Stomach (tissue), 9 donors: ENCODE data around the gene BTG1. TPM values are rescaled to one million over a fixed set of nuclear protein-coding genes. Genes with fewer than 3 reads are reported as not detected.

Experiments
- DNase-seq, 2 donors: peaks; one replicate each; pipeline versions ENCODE4 v3.0.0 to v3.0.0-alpha.2; 2013 to 2019
- H3K27ac ChIP-seq, 5 donors: fragments of 200-600 bp in 4 of 5; sonication (generic) in 4 of 5; one replicate each; pipeline ENCODE4 v1.5.1; 2013 to 2019; ENCODE audit warnings: mild to moderate bottlenecking in 1 of 5, moderate library complexity in 1 of 5
- H3K27me3 ChIP-seq, 3 donors: fragments of 200-600 bp; sonication (generic); one replicate each; pipeline ENCODE4 v1.5.1; 2017 to 2019; ENCODE audit warnings: mixed run types in 1 of 3
- H3K36me3 ChIP-seq, 4 donors: fragments of 200-600 bp; sonication (generic); 1 replicate in 3 of 4; 2 replicates in 1 of 4; pipeline ENCODE4 v1.5.1; 2016 to 2019
- H3K4me1 ChIP-seq, 4 donors: fragments of 200-600 bp; sonication (generic); one replicate each; pipeline ENCODE4 v1.5.1; 2016 to 2019
- H3K4me3 ChIP-seq, 4 donors: fragments of 200-600 bp; sonication (generic) in 3 of 4; one replicate each; pipeline ENCODE4 v1.5.1; 2016 to 2019; ENCODE audit warnings: mild to moderate bottlenecking in 1 of 4
- H3K9me3 ChIP-seq, 4 donors: fragments of 200-600 bp; sonication (generic); one replicate each; pipeline ENCODE4 v1.5.1; 2016 to 2019
- EP300 ChIP-seq: sonication (generic); formaldehyde crosslinking; IDR thresholded peaks from one replicate; pipeline ENCODE4 v1.6.1; 2017; ENCODE audit warnings: antibody characterized with exemption
- POLR2A ChIP-seq, 4 donors: fragments of 450-650 bp; IDR thresholded peaks; one replicate each; pipeline ENCODE4 v1.6.1; 2016; ENCODE audit warnings: antibody characterized with exemption in 4 of 4, control low read depth in 2 of 4, mild to moderate bottlenecking in 1 of 4, moderate library complexity in 1 of 4
- POLR2AphosphoS5 ChIP-seq, 3 donors: sonication (generic); formaldehyde crosslinking; IDR thresholded peaks; one replicate each; pipeline ENCODE4 v1.6.1; 2016; ENCODE audit warnings: antibody characterized with exemption in 3 of 3
- WGBS, 5 donors: extraction: QIAGEN DNeasy Blood & Tissue Kit in 3 of 5; methylation state at CpG; one replicate each; pipeline versions ENCODE4 v1.1.5 to v1.1.7; 2013 to 2018; 5-methylcytosine and 5-hydroxymethylcytosine counted together
- intact Hi-C: fragments of 100-400 bp; cut with DNase I; formaldehyde crosslinking; loops from one replicate; pipeline ENCODE4 v1.15.1; 2023; ENCODE audit warnings: low total_unique reads
- polyA plus RNA-seq, 3 donors: library from polyadenylated mRNA; stranded (reverse); fragments of 200-250 nt; gene quantifications; one replicate each; pipeline ENCODE4 v1.2.3, GENCODE V29; 2013
- total RNA-seq, 5 donors: library from RNA; depleted of rRNA; stranded (reverse); fragments of >200 nt; gene quantifications; one replicate each; pipeline versions ENCODE4 v1.1.0 to v1.2.3, GENCODE V29; 2014 to 2016
- TF ChIP-seq, protein P1 (sequence below), 7 experiments: fragments of 450-650 bp in 4 of 7; fragments of 200-600 bp in 3 of 7; sonication (generic) in 3 of 7; IDR thresholded peaks; one replicate each; pipeline ENCODE4 v1.5.1; 2016 to 2019; ENCODE audit warnings: antibody characterized with exemption in 7 of 7, control low read depth in 2 of 7, mild to moderate bottlenecking in 1 of 7
- donor health status: healthy with polysubstance abuse.
- donor health status: Bipolar disorder and iron deficiency.
- donor health status: healthy.

BTG1 gene
- total and polyA plus RNA-seq, 8 donors = 20.5 to 108 (median 39.9) TPM

DNA sequence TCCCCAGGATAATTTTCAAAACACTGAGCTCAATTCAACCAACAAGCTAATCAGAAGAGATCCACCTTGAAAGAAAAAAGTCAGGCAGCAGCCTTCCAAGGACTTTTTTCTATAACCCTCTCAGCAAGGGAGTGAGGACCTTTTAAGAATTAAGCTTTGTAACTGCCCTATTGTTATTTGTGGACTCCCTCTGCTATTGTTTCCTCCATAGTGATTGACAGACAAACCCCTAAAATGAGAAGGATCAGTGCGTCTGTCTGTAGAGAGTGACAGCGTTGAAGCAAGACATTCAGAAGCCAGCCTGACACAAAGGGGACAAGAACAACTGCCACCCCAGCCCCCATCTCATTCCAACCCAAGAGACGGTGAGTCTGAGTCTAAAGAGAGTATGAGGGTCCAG, 30.3 kb upstream of the BTG1 start:
- TF ChIP-seq, protein P1, sequence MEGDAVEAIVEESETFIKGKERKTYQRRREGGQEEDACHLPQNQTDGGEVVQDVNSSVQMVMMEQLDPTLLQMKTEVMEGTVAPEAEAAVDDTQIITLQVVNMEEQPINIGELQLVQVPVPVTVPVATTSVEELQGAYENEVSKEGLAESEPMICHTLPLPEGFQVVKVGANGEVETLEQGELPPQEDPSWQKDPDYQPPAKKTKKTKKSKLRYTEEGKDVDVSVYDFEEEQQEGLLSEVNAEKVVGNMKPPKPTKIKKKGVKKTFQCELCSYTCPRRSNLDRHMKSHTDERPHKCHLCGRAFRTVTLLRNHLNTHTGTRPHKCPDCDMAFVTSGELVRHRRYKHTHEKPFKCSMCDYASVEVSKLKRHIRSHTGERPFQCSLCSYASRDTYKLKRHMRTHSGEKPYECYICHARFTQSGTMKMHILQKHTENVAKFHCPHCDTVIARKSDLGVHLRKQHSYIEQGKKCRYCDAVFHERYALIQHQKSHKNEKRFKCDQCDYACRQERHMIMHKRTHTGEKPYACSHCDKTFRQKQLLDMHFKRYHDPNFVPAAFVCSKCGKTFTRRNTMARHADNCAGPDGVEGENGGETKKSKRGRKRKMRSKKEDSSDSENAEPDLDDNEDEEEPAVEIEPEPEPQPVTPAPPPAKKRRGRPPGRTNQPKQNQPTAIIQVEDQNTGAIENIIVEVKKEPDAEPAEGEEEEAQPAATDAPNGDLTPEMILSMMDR (IDR thresholded peaks at IDR 0.05) = no peak
- TF ChIP-seq POLR2AphosphoS5 (IDR thresholded peaks at IDR 0.05) (no peak), EP300 (no peak), POLR2A (IDR thresholded peaks at IDR 0.05) (no peak)
- H3K4me1 ChIP-seq = no peaks in the 10 kb centered on the region
- no peaks in the 10 kb centered on the region for H3K36me3 ChIP-seq
- intact Hi-C loops = no loop called here
- no peak for DNase-seq
- no peaks in the 10 kb centered on the region for H3K9me3 ChIP-seq
- no peak overlapping the region for H3K27ac ChIP-seq
- H3K27me3 ChIP-seq = no peaks in the 10 kb centered on the region
- WGBS, 5 donors = 87 to 96% (median 93%) methylated on average over 3 of the region's 3 CpGs
- H3K4me3 ChIP-seq = no peak overlapping the region

DNA sequence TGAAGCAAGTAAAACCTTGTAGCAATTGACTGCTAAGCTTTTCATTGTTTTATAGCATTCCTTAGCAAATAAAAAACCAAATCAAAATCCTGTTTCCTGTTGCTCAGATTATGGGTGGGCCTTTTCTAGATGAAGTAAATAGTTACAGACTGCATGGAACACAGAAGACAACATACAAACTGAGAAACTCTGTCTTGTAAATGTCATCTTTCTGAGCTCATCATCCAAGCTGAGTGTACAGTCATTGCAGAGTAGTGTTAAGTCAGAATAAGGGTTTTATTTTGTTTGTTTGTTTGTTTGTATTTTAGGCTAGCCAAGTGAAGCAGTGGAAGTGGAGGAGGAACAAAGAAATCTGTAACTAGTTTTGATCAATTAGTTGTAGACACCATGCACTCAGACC, 24.4 kb upstream of the BTG1 start:
- Histone ChIP-seq H3K9me3 (no peaks in the 10 kb centered on the region), H3K36me3 (no peaks in the 10 kb centered on the region), H3K27me3 (no peaks in the 10 kb centered on the region), H3K4me3 (no peak overlapping the region), H3K27ac (no peak overlapping the region), H3K4me1 (no peaks in the 10 kb centered on the region)
- intact Hi-C loops = no loop called here
- no peak for TF ChIP-seq EP300
- no peak for TF ChIP-seq POLR2AphosphoS5 (IDR thresholded peaks at IDR 0.05)
- TF ChIP-seq POLR2A (IDR thresholded peaks at IDR 0.05) = no peak
- TF ChIP-seq, protein P1 (IDR thresholded peaks at IDR 0.05) = no peak
- DNase-seq = no peak

DNA sequence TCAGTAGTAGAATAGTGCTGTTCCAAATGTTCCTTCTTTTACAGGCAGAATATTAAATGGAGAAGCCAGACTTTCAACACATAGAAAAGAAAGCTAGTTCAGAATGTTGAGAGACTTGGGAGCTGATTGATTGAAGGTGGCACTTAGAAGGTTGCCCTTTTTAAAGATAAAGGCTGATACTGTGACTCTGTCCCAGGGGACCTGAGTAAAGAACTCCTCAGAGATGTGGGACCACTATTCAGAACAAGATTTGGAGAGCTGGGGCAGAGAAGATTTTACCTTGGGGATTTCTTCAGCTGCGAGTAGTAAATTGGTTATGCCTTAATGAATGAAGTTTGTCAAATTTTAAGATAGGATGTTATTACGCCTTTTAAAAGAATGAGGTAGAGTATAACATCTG, 21.4 kb upstream of the BTG1 start:
- no peak for TF ChIP-seq POLR2AphosphoS5 (IDR thresholded peaks at IDR 0.05)
- TF ChIP-seq, protein P1 (IDR thresholded peaks at IDR 0.05) = no peak
- Histone ChIP-seq H3K4me1 (no peaks in the 10 kb centered on the region), H3K4me3 (no peak overlapping the region), H3K9me3 (no peaks in the 10 kb centered on the region), H3K36me3 (no peaks in the 10 kb centered on the region), H3K27me3 (no peaks in the 10 kb centered on the region), H3K27ac (no peak overlapping the region)
- no peak for DNase-seq
- intact Hi-C loops = no loop called here
- WGBS, 5 donors = 89 to 100% (median 95%) methylated on average over 2 of the region's 2 CpGs

DNA sequence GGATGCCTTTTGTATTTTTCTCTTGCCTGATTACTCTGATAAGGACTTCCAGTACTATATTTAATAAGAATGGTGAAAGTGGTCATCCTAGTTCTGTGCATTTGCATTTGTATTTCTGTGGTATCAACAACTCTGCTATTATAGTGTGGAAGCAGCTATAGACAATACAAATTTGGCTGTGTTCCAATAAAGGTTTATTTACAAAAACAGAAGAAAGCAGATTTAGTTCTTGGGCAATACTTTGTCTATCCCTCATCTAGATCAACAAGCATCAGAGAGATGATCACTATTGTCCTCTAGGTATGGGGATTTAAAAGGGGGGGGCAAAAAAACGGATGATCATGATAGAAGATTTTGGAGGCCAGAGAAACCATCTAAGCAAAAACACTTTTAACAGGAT, 19.1 kb upstream of the BTG1 start:
- TF ChIP-seq POLR2A (IDR thresholded peaks at IDR 0.05) (no peak), POLR2AphosphoS5 (IDR thresholded peaks at IDR 0.05) (no peak), EP300 (no peak)
- TF ChIP-seq, protein P1 (IDR thresholded peaks at IDR 0.05) = no peak
- intact Hi-C loops = no loop called here
- no peaks in the 10 kb centered on the region for H3K27me3 ChIP-seq
- no peak for DNase-seq
- no peaks in the 10 kb centered on the region for H3K9me3 ChIP-seq
- no peak overlapping the region for H3K27ac ChIP-seq
- H3K36me3 ChIP-seq = no peaks in the 10 kb centered on the region
- H3K4me1 ChIP-seq = no peaks in the 10 kb centered on the region
- 73 to 91% (median 83%) methylated on average over 1 of the region's 1 CpG for WGBS, 5 donors
- no peak overlapping the region for H3K4me3 ChIP-seq
